ENCODE results near the gene SV2C.
"Not testable (repeated sequence)": the region's sequence is repeated elsewhere in the genome, so short reads cannot be mapped to it uniquely, and the experiment has no call there.

Gene SV2C

GRCh38 chr5:76204713-76205112, 121.5 kb downstream of the SV2C start:
- DNase-seq, result no peak

- DNase-seq, result no peak
Measured at GRCh38 chr5:76207120-76207519, 123.9 kb downstream of the SV2C start.

GRCh38 chr5:76209297-76209696, 126.1 kb downstream of the SV2C start:
- no peak for DNase-seq

GRCh38 chr5:76210946-76211345, 127.8 kb downstream of the SV2C start:
- no peak for DNase-seq

- no peak for DNase-seq
Measured at GRCh38 chr5:76213858-76214257, 130.7 kb downstream of the SV2C start.

GRCh38 chr5:76216748-76217147, 133.6 kb downstream of the SV2C start:
- DNase-seq, result no peak

GRCh38 chr5:76219636-76220035, 136.5 kb downstream of the SV2C start:
- DNase-seq, result no peak

- DNase-seq, result no peak
Measured at GRCh38 chr5:76221311-76221710, 138.1 kb downstream of the SV2C start.

- DNase-seq, result no peak
Measured at GRCh38 chr5:76222318-76222717, 139.1 kb downstream of the SV2C start.

GRCh38 chr5:76223696-76224095, 140.5 kb downstream of the SV2C start:
- no peak for DNase-seq

GRCh38 chr5:76224898-76225297, 141.7 kb downstream of the SV2C start:
- DNase-seq, result no peak

- no peak for DNase-seq
Measured at GRCh38 chr5:76225336-76225735, 142.2 kb downstream of the SV2C start.

- no peak for DNase-seq
Measured at GRCh38 chr5:76229900-76230299, 146.7 kb downstream of the SV2C start.

- no peak for DNase-seq
Measured at GRCh38 chr5:76230711-76231285, 147.6 kb downstream of the SV2C start.

- no peak for DNase-seq
Measured at GRCh38 chr5:76234665-76235064, 151.5 kb downstream of the SV2C start.

- DNase-seq, result no peak
Measured at GRCh38 chr5:76236684-76237083, 153.5 kb downstream of the SV2C start.

GRCh38 chr5:76240336-76240735, 157.2 kb downstream of the SV2C start:
- DNase-seq, result no peak

- DNase-seq, result not testable (repeated sequence)
Measured at GRCh38 chr5:76242155-76242554, 159.0 kb downstream of the SV2C start.

- DNase-seq, result no peak
Measured at GRCh38 chr5:76245590-76245989, 162.4 kb downstream of the SV2C start.

- DNase-seq, result no peak
Measured at GRCh38 chr5:76249621-76250020, 166.4 kb downstream of the SV2C start.

- no peak for DNase-seq
Measured at GRCh38 chr5:76250463-76250862, 167.3 kb downstream of the SV2C start.

- no peak for DNase-seq
Measured at GRCh38 chr5:76251656-76252055, 168.5 kb downstream of the SV2C start.

GRCh38 chr5:76252437-76252836, 169.3 kb downstream of the SV2C start:
- DNase-seq, result no peak

GRCh38 chr5:76256116-76256889, 173.1 kb downstream of the SV2C start:
- DNase-seq, result peak; percentile 30 to 50

Measured in stimulated activated CD4-positive, alpha-beta T cell treated with anti-CD3 and anti-CD28 coated beads, Interleukin-4, amount 100 ng/mL, for 4 hours (primary cell).